ENCODE results near the gene SPNS2. TPM values are rescaled to one million over a fixed set of nuclear protein-coding genes. Genes with fewer than 3 reads are reported as not detected.

SPNS2 gene
- total and polyA plus RNA-seq, 4 donors, result 4.0 to 9.0 (median 5.2) TPM

DNA sequence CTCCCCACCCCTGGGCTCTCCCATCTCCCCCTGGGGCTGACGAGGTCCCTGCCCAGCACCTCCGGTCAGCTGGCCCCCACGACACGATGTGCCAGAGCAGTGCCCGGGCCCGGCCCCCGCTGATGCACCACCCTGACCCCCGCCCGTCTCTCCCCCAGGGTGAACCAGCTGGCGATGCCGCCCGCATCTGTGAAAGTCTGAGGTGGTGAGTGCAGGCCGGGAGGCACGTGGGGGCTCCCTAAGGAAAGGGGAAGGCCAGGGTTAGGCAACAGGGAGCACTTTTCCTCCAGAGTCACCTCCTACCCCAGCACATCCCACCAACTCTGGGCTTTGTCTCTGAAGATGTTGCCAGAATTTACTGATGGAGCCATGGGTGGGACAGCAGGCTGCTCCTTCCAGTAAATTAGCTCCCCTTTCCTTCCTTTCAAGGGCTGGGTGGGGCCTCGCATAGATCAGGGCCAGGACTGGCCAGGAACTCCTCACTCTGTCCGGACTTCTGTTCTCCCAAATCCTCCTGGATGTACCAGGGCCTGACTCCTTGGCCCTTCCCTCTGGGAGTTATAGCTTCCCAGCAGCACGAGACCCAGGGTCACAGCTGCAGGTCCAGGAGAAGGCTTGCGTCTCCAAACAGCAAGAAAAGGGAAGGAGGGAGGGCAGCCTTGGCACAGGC lies 38.2 kb downstream of the SPNS2 start:
- TF ChIP-seq, protein P1, sequence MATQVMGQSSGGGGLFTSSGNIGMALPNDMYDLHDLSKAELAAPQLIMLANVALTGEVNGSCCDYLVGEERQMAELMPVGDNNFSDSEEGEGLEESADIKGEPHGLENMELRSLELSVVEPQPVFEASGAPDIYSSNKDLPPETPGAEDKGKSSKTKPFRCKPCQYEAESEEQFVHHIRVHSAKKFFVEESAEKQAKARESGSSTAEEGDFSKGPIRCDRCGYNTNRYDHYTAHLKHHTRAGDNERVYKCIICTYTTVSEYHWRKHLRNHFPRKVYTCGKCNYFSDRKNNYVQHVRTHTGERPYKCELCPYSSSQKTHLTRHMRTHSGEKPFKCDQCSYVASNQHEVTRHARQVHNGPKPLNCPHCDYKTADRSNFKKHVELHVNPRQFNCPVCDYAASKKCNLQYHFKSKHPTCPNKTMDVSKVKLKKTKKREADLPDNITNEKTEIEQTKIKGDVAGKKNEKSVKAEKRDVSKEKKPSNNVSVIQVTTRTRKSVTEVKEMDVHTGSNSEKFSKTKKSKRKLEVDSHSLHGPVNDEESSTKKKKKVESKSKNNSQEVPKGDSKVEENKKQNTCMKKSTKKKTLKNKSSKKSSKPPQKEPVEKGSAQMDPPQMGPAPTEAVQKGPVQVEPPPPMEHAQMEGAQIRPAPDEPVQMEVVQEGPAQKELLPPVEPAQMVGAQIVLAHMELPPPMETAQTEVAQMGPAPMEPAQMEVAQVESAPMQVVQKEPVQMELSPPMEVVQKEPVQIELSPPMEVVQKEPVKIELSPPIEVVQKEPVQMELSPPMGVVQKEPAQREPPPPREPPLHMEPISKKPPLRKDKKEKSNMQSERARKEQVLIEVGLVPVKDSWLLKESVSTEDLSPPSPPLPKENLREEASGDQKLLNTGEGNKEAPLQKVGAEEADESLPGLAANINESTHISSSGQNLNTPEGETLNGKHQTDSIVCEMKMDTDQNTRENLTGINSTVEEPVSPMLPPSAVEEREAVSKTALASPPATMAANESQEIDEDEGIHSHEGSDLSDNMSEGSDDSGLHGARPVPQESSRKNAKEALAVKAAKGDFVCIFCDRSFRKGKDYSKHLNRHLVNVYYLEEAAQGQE (IDR thresholded peaks at IDR 0.05), result no peak
- no peak for TF ChIP-seq HNF4A (conservative IDR thresholded peaks at IDR 0.05)
- TF ChIP-seq NR2F2 (IDR thresholded peaks at IDR 0.05), result peak; percentile 63
- TF ChIP-seq FOXA2 (IDR thresholded peaks at IDR 0.05), result no peak
- no peak overlapping the region for H3K4me3 ChIP-seq (ENCODE audit: low read depth in 1 of 3, low read length in 3 of 3)
- peaks cover 4 to 40% (median 14%) of the 10 kb centered on the region in 4 donors for H3K4me1 ChIP-seq (ENCODE audit: control insufficient read depth in 4 of 4, insufficient read depth in 4 of 4, low read length in 3 of 4)
- H3K27me3 ChIP-seq (ENCODE audit: control insufficient read depth in 4 of 4, insufficient read depth in 4 of 4, low read length in 3 of 4), result no peaks in the 10 kb centered on the region
- no peak for DNase-seq (ENCODE audit: low spot score)
- H3K9me3 ChIP-seq (ENCODE audit: control insufficient read depth in 4 of 4, low read length in 3 of 4), result no peaks in the 10 kb centered on the region
- WGBS, result 71% methylated on average over 18 of the region's 18 CpGs
- peaks cover 7 to 38% (median 14%) of the 10 kb centered on the region in 4 donors for H3K36me3 ChIP-seq (ENCODE audit: control insufficient read depth in 4 of 4, insufficient read depth in 3 of 4, low read depth in 1 of 4, low read length in 3 of 4)
- no peak overlapping the region for H3K9ac ChIP-seq (ENCODE audit: low read depth in 1 of 2, low read length in 2 of 2)
- no peak overlapping the region for H3K27ac ChIP-seq (ENCODE audit: low read depth in 1 of 2, low read length in 2 of 2)

DNA sequence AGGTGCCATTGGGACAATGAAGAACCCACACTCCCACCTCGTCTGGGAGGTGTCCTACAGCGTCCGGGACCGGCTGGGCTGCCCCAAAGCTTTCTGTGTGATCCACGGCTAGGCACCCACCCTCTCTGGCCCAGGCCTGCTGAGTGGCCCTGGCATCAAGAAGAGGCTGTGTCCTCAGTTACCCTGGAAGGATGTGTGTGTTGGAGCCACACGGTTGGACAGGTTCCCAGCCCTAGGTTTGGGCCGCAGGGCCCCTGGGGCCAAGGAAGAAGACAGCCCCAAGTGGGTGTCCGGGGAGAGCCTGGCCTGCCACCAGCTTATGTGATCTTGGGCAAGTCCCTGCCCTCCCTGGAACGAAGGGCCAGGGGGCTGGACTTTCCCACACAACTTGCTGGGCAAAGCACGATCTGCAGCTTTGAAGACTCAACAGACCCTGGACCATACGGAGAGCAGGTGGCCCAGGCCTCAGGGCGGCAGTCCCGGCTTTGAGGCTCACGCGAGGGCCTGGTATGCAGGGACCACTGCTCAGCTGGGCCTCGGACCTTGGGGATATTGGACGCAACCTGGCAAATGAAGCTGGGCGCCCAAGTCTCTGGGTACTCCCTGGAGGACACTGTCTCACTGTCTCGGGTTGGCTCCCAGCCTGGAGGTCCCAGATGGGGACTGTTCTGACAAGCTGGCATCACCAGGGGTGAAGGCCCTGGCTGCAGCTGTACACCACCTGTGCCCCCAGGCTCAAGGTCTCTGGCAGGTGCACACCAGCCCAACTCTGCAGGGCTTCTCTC lies 39.0 kb downstream of the SPNS2 start:
- WGBS, result 84% methylated on average over 19 of the region's 19 CpGs
- Histone ChIP-seq H3K9me3 (ENCODE audit: control insufficient read depth in 4 of 4, low read length in 3 of 4) (no peaks in the 10 kb centered on the region), H3K27ac (ENCODE audit: low read depth in 1 of 2, low read length in 2 of 2) (no peak overlapping the region), H3K36me3 (ENCODE audit: control insufficient read depth in 4 of 4, insufficient read depth in 3 of 4, low read depth in 1 of 4, low read length in 3 of 4) (peaks cover 8 to 45% (median 17%) of the 10 kb centered on the region in 4 donors), H3K27me3 (ENCODE audit: control insufficient read depth in 4 of 4, insufficient read depth in 4 of 4, low read length in 3 of 4) (no peaks in the 10 kb centered on the region), H3K4me3 (ENCODE audit: low read depth in 1 of 3, low read length in 3 of 3) (no peak overlapping the region), H3K4me1 (ENCODE audit: control insufficient read depth in 4 of 4, insufficient read depth in 4 of 4, low read length in 3 of 4) (peaks cover 4 to 40% (median 14%) of the 10 kb centered on the region in 4 donors), H3K9ac (ENCODE audit: low read depth in 1 of 2, low read length in 2 of 2) (no peak overlapping the region)
- TF ChIP-seq JUND (IDR thresholded peaks at IDR 0.05), result no peak
- TF ChIP-seq HNF4G (IDR thresholded peaks at IDR 0.05), result no peak
- no peak for TF ChIP-seq SP1 (IDR thresholded peaks at IDR 0.05)
- no peak for TF ChIP-seq NR2F2 (IDR thresholded peaks at IDR 0.05)
- DNase-seq (ENCODE audit: low spot score), result no peak

DNA sequence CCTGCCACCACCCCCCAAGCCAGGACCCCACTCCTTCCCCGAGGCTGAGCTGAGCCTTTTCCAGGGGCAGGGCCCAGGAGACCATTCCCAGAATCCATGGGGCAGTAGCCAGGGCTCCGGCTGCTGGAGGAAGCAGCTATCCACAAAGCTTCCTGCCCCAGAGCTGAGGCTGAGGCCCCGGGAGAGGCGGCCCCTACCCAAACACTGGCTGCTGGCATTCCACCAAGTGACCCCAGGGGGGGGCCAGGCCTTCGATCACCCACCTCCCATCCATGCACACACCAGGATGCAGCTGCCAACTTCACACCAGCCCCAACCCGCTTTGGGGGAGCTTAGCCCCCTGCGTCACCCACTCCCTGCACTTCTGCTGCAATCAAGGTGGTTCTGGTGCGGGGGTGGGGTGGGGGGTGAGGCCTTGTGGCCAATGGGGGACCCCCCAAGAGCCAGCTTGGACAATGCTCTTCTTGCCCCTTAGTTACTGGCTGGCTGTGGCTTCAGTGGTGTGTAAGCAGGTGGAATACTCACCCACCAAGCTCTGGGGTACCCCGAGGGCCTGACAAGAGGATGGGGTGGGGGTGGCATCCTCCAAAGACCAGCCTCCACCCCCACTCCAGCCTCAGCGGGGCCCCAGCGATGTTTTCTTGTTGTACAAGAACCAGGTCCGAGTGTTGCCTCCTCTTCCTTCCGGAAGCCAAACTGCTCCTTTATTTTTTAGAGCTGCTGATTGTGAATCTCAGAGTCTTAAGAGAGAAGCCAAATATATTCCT lies 39.7 kb downstream of the SPNS2 start:
- H3K9ac ChIP-seq (ENCODE audit: low read depth in 1 of 2, low read length in 2 of 2), result no peak overlapping the region
- peaks cover 4 to 36% (median 13%) of the 10 kb centered on the region in 4 donors for H3K4me1 ChIP-seq (ENCODE audit: control insufficient read depth in 4 of 4, insufficient read depth in 4 of 4, low read length in 3 of 4)
- H3K4me3 ChIP-seq (ENCODE audit: low read depth in 1 of 3, low read length in 3 of 3), result no peak overlapping the region
- TF ChIP-seq RAD21 (IDR thresholded peaks at IDR 0.05) (no peak), JUND (IDR thresholded peaks at IDR 0.05) (no peak), HNF4A (conservative IDR thresholded peaks at IDR 0.05) (no peak), NR2F2 (IDR thresholded peaks at IDR 0.05) (no peak), YY1 (IDR thresholded peaks at IDR 0.05) (no peak), EGR1 (IDR thresholded peaks at IDR 0.05; ENCODE audit: low read depth in 2 of 2) (no peak)
- TF ChIP-seq, protein P2, sequence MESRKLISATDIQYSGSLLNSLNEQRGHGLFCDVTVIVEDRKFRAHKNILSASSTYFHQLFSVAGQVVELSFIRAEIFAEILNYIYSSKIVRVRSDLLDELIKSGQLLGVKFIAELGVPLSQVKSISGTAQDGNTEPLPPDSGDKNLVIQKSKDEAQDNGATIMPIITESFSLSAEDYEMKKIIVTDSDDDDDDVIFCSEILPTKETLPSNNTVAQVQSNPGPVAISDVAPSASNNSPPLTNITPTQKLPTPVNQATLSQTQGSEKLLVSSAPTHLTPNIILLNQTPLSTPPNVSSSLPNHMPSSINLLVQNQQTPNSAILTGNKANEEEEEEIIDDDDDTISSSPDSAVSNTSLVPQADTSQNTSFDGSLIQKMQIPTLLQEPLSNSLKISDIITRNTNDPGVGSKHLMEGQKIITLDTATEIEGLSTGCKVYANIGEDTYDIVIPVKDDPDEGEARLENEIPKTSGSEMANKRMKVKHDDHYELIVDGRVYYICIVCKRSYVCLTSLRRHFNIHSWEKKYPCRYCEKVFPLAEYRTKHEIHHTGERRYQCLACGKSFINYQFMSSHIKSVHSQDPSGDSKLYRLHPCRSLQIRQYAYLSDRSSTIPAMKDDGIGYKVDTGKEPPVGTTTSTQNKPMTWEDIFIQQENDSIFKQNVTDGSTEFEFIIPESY (IDR thresholded peaks at IDR 0.05), result no peak
- TF ChIP-seq, protein P3, sequence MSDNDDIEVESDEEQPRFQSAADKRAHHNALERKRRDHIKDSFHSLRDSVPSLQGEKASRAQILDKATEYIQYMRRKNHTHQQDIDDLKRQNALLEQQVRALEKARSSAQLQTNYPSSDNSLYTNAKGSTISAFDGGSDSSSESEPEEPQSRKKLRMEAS (IDR thresholded peaks at IDR 0.05), result no peak
- DNase-seq (ENCODE audit: low spot score), result no peak
- H3K27me3 ChIP-seq (ENCODE audit: control insufficient read depth in 4 of 4, insufficient read depth in 4 of 4, low read length in 3 of 4), result no peaks in the 10 kb centered on the region
- no peak overlapping the region for H3K27ac ChIP-seq (ENCODE audit: low read depth in 1 of 2, low read length in 2 of 2)
- no peaks in the 10 kb centered on the region for H3K9me3 ChIP-seq (ENCODE audit: control insufficient read depth in 4 of 4, low read length in 3 of 4)
- 80% methylated on average over 13 of the region's 13 CpGs for WGBS
- peaks cover 8 to 53% (median 19%) of the 10 kb centered on the region in 4 donors for H3K36me3 ChIP-seq (ENCODE audit: control insufficient read depth in 4 of 4, insufficient read depth in 3 of 4, low read depth in 1 of 4, low read length in 3 of 4)

Measured in liver (tissue), 9 donors.